GM12891 (cell line): ENCODE measurements around the gene TRAPPC3.

Experiments
- POLR2A ChIP-seq: IDR thresholded peaks from 2 replicates; pipeline ENCODE4 v1.6.1; 2011; ENCODE audit warnings: low read depth, low read length, control low read depth
- TAF1 ChIP-seq: IDR thresholded peaks from 2 replicates; pipeline ENCODE4 v1.6.1; 2011; ENCODE audit warnings: low read depth, low read length, control low read depth

DNA sequence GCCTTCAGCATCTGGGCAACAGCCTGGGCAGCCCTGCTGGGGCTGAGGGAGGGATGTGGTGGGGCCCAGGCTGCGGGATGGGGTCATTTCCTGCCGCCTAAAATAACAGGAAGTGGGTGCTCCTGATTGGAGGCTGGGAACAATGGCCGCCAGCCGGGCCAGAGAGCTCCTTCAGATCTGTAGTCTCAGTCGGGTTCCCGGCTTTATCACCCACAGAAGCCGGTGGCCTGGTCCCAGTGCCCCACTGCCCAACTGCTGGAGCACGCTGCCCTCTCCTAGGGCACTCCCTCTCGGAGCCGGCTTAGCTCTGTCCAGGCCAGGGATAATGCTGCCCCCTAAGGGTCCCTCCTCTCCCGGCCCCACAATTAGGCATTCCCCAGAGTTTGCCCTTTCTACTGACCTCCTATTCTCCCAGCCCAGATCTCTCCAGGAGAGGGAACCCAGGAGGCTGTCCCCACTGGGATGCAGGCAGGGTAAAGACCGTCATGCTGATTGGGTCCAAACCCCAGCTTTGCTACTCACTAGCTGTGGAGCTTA is 11.7 kb upstream of the TRAPPC3 start:
- TF ChIP-seq TAF1 = peak; percentile 93
- peak; percentile 83 for TF ChIP-seq POLR2A
